GM12874 (cell line): ENCODE data around the gene UNC5C.

Experiments
- TF ChIP-seq, protein P1 (sequence below): IDR thresholded peaks from 2 replicates; pipeline ENCODE4 v1.5.1; 2011; ENCODE audit warnings: low read depth, mild to moderate bottlenecking, control low read depth, low read length, moderate library complexity; ENCODE audit not compliant: insufficient read depth

UNC5C gene

DNA sequence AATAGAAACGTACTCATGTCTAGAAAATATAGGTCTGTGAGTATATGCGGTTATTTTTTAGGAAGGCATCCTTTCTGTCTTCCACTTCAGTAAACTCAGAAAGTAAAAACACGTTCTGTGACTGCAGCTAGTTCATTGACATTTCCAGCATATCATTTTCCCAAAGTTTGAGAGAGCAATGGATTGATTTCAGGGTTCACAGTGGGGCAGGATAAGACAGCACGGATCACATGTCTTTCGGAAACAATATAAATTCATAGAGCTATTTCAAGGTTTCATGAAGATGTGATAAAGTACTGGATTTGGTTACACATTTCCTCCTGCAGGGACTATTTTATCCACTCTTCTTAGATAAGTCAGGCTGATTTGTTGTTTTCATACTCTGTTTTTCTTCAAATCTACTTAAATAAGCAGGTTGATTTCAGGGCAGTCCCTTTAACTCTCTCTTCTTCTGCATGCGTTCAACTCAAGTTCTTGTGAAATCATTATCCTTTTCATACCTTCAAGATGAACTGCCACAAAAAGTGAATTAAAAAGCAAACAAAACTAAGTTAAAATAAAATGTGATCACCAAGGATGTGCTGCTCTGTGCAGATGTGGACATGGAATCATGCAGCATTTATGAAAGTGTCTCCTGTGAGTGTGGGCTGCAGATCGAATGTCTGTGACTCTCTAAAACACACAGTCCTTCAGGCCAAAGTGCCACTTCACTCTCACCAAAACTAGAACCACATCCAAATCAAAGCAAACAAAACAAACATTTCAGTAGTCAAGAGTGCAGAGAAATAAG is 187.7 kb downstream of the UNC5C start:
- TF ChIP-seq, protein P1, sequence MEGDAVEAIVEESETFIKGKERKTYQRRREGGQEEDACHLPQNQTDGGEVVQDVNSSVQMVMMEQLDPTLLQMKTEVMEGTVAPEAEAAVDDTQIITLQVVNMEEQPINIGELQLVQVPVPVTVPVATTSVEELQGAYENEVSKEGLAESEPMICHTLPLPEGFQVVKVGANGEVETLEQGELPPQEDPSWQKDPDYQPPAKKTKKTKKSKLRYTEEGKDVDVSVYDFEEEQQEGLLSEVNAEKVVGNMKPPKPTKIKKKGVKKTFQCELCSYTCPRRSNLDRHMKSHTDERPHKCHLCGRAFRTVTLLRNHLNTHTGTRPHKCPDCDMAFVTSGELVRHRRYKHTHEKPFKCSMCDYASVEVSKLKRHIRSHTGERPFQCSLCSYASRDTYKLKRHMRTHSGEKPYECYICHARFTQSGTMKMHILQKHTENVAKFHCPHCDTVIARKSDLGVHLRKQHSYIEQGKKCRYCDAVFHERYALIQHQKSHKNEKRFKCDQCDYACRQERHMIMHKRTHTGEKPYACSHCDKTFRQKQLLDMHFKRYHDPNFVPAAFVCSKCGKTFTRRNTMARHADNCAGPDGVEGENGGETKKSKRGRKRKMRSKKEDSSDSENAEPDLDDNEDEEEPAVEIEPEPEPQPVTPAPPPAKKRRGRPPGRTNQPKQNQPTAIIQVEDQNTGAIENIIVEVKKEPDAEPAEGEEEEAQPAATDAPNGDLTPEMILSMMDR: no peak

DNA sequence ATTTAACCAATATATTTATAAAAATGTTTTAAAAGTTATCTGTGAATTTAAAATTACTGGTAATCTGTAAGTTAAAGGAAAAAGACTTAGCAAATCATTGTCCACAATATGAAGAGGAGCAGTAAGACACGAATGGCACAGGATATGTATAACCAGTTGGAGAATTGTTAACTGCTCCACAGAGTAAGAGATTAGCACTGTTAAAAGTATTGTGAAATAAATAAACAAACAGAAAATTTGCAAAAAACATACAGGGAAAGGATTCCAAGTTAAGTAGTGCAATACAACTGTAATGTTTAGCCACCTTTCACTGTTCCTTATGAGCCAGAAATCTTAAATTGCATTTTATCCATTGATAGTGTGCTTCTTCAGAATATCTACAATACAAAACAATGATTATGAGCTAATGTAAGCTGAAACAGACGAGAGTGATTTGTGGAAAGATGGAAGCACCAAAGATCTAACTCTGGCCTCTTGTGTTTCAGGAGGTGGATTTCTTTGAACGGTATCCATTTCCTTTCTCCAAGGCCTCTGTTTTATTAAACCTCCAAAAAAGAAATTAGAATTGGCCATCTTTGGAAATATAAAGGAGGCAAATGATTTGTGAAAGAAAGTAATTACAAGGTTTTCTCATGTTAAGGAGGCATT is 188.4 kb downstream of the UNC5C start:
- TF ChIP-seq, protein P1: no peak

DNA sequence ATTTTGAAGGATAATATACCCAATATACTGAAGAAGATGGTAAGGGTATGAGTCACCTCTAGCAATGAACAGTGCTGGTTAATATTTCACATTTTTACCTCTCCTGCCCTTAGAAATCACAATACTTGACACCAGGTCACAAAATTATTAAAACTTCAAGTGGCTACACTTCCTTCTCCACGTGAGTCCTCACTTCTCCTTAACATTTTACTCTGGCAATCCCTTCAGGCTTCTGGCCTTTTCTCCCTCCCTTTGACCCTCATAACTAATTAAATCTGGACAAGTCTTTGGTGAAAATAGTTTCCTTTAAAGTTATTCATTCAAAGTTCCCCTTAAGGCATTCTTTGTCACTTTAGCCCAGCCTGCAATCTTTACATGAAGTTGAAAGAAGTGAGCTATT is 190.4 kb downstream of the UNC5C start:
- TF ChIP-seq, protein P1: no peak

DNA sequence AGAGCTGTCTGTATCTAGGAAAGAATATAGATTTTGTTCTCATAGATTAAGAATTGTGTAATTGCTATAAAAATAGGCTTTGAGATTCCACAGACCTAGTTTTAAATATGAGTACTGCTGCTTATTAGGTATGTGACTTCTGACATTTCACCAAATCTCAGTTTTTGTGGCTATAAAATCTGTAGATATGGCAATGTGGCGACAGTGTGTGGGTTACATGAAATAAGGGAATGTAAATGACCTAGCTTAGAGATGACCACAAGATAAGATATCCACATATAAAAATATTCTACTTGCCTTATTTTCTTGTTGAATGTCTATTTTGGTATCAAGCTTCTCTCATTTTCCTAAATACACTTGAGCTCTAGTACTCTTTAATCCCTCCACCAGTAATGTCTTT is 193.8 kb downstream of the UNC5C start:
- TF ChIP-seq, protein P1: no peak

DNA sequence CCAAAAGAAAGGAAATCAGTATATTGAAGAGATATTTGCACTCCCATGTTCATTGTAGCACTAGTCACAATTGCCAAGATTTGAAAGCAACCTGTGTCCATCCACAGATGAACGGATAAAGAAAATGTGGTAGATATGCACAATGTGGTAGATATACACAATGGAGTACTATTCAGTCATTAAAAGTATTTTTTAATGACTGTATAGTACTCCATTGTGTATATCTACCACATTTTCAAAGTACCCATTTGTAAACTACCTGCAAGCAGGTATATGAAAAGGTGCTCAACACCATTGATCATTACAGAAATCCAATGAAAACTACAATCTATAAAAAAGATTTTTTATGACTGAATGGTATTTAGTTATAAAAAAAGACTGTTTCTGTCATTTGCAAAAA is 200.4 kb downstream of the UNC5C start:
- TF ChIP-seq, protein P1: no peak

DNA sequence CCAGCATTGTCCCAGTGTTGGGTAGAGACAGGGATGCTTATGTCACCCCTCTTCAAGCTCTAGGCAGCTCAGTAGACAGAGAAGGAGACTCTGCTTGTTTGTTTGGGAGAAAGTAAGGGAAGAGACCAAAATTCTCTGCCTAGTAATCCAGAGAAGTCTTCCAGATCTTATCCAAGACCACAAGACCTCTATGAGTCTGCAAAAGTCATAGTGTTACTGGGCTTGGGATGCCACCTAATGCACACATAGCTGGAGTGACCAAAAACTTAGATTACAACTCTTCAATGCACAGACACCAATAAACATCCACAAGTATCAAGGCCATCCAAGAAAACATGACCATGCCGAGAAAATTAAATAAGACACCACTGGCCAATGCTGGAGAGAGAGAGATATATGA is 205.5 kb downstream of the UNC5C start:
- TF ChIP-seq, protein P1: no peak

DNA sequence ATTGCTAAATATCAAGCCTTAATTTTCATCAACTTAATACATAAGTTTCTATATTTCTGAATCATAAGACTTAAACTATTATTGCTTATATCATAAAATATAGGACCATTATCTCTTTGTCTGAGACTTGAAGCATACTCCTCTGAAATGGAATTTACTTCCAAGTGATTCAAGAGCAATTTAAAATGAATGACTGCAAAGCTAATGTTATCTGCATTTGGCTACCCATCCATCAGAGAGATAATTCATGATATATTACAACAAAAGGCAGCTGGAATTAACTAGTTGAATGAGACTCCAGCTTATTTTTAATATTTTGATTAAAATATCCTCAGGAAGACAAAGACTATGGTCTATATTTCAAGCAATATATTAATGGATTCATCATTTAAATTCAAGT is 208.6 kb downstream of the UNC5C start:
- TF ChIP-seq, protein P1: no peak
